ENCODE data around the gene OSBPL6.

GRCh38 chr2:178155524-178155923 lies 38.8 kb upstream of the OSBPL6 start:
- TF ChIP-seq CTCF (IDR thresholded peaks at IDR 0.05), result no peak
- no peak for TF ChIP-seq POLR2A (IDR thresholded peaks at IDR 0.05)

Data from uterus (tissue), 2 donors.